NAMALWA (cell line): ENCODE data around the gene PDCD5.
"Not testable (repeated sequence)": the region's sequence is repeated elsewhere in the genome, so short reads cannot be mapped to it uniquely, and the experiment has no call there.

Experiments used
- DNase-seq: peaks from one replicate; pipeline ENCODE4 v3.0.0-alpha.2; 2015; ENCODE audit warnings: low spot score

The PDCD5 gene

GRCh38 chr19:32580353-32580900, 563 bp upstream of the PDCD5 start:
- no peak for DNase-seq

GRCh38 chr19:32581705-32582179, 752 bp downstream of the PDCD5 start:
- peak; percentile 30 for DNase-seq

GRCh38 chr19:32587747-32588504, 6.9 kb downstream of the PDCD5 start:
- not testable (repeated sequence) for DNase-seq

DNA sequence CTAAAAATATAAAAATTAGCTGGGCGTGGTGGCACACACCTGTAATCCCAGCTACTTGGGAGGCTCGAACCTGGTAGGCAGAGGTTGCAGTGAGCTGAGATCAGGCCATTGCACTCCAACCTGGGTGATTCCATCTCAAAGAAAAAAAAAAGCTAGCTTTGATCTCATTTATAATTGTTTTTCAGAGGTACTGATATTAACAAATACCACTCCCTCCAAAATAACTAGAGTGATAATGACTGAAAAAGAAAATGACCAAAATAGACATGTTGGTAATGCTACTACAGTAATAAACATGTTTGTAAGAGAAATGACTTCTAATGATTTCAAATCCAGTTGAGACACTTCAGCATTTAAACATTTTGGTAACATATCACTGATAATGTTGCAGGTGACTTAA, 13.0 kb downstream of the PDCD5 start:
- DNase-seq = no peak

DNA sequence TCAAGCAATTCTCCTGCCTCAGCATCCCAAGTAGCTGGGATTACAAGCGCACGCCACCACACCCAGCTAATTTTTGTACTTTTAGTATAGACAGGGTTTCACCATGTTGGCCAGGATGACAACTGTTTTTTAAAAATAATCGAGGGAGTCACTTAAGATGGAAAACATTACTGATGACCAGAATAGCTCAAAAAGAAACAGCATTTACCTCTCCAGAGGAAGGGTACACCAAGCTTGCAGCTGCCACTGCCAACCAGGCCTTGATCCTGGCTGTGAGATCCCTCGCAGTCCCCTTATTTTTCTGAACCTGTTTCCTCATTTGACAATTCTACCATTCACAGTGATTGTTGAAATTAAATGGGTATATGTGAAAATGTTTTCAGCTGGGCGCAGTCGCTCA, 14.5 kb downstream of the PDCD5 start:
- no peak for DNase-seq

- DNase-seq = no peak
These were observed 17.0 kb downstream of the PDCD5 start for GRCh38 chr19:32598022-32598421.

DNA sequence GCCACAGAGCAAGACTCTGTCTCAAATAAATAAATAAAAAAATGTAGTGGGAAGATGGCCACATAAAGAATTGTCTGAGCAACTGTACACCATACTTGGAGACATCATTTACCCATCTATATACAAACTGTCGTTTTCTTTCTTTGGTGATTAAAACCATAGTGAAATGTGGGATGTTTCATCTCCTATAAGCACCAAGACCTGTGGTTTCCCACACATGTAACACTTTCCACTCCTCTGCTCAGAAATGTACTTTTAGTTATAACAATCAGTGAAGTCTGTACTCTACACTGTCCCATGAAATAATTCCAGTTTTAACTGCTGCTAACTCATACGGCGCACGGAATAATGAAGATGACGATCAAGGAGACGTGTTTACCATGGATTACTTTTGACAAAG, 18.3 kb downstream of the PDCD5 start:
- no peak for DNase-seq

DNA sequence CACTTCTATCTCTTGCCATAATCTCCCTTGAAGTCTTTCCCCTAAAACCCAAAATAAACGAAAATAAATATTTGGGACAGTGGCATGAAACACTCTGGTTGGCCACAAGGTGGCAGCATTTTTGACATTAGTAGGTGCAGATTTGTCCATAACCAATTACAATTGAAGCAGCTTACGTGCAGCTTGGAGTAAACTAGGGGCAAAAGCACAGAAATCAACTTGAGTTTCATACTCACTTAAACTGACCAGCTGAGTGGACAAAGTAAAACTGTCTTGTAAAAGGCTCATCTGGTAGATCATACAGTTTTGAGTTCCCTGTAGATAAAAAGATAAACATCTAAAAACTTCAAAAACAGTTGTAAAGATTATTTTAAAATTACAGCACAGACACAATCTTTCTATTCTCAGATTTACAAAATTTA, 18.8 kb downstream of the PDCD5 start:
- peak; percentile 73 for DNase-seq

DNA sequence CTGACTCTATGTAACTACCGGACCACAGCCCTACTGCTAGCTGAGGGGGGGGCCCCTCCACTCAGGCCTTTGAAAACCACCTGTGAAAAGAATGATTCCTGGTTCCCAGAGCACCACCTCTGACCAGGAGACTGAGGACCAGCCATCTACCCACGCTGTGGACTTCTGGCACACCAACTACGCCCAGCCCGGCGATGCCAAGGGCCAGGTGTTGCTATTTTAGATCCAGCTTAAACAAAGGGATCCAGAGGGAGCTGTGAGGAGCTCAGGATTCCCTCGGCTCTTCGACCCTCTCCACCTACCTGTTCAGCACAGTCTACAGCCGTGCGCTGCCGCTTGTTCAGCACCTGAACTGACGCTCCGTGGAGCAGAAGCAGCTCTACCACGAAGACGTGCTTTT, 23.0 kb downstream of the PDCD5 start:
- no peak for DNase-seq

- DNase-seq = no peak
These were observed 24.6 kb downstream of the PDCD5 start for GRCh38 chr19:32605544-32605943.

DNA sequence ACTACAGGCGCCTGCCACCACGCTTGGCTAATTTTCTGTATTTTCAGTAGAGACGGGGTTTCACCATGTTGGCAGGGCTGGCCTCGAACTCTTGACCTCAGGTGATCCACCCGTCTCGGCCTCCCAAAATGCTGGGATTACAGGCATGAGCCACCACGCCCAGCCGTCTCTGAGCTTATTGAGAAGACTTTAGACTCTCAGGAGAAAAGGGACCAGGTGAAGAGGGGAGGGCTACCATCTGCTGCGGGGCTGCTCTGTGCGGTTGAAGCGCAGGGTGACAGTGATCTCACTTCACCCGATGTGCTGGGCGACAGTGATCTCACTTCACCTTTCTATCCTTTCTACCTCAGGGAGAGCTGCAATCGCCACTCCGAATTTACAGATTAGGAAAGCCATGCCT, 25.3 kb downstream of the PDCD5 start:
- DNase-seq = no peak

GRCh38 chr19:32607479-32607878, 26.5 kb downstream of the PDCD5 start:
- no peak for DNase-seq

DNA sequence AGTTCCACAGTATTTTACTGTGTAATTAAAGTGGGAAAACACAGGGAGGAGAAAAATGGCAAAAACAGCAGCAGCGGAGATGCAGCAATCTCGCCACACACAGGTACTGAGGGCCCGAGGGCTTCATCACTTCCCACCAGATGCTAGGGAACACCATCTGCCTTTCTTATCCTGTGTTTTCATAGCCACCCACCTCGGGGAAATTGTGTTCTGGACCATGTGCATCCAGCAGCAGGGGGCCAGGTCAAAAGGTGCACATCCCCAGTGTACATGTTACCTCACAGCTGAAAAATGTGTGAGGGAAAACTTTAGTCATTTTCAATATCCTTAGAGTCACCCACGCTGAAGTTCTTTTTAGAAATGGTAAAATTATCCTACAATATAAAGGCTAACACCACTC, 30.2 kb downstream of the PDCD5 start:
- DNase-seq = no peak

DNA sequence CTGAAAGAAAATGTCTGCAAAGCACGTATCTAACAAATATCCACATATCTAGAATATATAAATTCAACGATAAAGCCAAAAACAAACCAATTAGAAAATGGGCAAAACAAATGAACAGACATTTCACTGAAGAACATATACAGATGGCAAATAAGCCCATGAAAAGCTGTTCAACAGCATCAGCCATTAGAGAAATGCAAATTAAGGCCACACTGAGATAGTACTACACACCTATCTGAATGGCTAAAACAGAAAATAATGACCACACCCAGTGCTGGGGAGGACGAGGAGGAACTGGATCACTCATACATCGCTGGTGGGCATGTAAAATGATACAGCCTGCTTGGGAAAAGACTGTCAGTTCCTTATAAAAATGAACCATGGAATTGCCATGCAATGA, 32.0 kb downstream of the PDCD5 start:
- no peak for DNase-seq

DNA sequence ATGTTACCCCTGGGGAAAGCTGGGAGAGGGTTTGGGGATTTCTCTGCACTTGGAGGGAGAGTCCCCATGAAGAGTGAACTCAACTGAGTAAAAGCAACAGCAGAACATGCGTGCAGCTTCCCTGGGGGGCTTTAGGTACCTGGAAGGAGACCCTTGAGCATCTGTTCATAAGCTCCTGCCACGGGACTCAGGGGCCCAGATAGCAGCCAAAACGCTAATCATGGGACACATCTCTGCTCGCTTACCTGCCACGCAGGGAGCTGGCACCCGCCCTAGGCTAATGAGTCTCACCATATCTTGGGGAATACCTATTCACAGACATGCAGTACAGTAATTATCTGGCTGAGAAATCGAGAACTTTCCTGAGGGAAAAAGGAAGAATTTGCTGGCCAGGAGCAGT, 33.9 kb downstream of the PDCD5 start:
- DNase-seq = no peak

DNA sequence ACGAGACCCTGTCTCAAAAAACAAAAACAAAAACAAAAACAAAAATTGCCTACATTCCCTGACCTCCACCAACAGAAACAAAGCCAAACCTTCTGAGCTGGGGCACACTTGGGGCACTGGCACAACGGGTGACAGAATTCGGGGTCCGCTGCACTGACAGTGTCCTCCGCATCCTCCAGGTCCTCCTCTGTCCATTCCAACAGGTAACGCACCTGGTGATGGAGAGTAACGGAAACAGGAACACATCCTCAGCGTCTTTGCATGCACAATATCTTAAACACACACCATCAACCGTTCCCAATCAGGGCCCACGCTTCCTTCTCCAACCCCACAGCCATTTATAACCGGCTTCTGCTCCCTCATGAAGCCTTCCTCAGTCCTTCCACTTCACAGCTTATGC, 34.6 kb downstream of the PDCD5 start:
- DNase-seq = no peak

- DNase-seq = no peak
These were observed 38.2 kb downstream of the PDCD5 start for GRCh38 chr19:32619051-32619685.

DNA sequence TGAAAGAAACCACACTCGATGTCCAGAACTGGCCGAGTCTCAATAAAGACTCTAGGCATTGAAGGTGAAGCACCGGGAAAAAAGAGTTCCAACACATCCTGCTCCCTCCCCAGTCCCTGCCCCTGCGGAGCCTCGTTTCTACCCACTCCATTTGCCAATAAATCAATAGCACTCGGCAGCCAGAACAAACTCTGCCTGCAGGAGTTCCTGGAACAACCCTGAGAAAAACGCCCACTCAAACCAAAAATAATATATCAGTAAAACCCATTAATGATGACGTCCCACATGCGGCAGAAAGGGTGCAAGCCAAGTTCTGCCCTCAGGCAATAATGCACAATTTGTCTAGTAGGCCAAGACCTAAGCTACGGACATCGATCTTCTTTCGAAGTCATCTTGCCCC, 41.0 kb downstream of the PDCD5 start:
- no peak for DNase-seq

- no peak for DNase-seq
These were observed 43.4 kb downstream of the PDCD5 start for GRCh38 chr19:32624410-32624809.

DNA sequence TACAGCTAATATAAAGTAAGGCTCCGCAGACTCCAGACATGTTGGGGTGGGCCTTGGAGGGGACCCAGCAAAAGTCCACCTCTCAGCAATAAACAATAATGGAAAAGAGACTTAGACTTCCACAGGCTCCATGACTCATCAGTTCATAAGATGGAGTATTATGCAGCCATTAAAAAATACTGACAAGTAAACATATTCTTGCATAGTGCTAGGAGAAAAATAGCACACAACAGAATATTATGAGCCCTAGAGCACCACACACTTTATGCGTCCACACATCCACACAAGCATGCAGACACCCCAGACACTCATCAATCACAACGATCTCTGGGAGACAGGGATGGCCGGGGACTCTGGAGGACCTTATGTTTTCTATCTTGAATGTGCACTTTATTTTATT, 46.0 kb downstream of the PDCD5 start:
- no peak for DNase-seq

DNA sequence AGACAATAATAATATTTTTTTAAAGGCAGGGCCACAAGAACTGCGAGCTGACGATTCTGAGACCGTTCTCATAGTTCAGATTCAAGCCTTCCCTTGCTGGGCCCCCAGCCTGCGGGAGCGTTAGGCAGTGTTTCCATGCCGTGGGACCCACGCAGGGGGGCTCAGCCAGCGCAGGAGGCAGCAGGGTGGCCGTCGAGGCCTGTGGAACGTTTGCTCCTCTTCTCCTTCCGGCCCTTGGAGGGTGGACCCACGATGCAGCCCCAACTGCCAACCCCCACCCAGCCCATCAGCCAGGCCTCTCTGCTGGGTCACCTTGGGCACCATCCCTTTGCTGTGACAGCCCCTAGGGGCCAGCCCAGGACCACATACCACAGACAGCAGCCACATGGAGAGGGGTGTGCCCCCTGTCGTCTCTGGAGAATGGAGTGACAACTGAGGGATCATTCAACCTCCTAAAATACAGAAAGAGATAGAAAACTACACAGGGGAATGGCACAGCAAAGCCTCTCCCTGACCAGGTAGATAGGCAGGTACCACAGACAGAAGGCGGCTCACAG, 46.8 kb downstream of the PDCD5 start:
- DNase-seq = no peak

- no peak for DNase-seq
These were observed 49.3 kb downstream of the PDCD5 start for GRCh38 chr19:32630338-32630737.

DNA sequence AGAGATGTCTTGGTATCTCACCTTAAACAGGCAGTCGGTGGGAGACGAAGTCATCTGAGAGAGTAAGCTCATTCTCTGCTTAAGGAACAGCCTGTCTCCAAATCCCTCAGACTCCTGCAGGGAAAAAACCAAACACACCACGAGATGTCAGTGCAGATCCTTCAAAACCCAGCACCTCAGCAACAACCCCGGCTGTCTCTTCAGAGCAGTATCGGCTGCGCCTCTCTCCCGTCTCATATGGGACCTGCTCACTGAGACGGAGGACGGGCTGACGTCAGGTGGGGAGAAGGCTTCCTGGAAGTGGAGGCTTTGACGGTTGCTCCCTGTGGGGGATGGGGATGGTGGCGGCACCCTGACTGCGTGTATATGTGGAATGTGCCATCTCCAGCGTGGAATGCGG, 50.4 kb downstream of the PDCD5 start:
- no peak for DNase-seq
